Activated CD4-positive, alpha-beta T cell treated with anti-CD3 and anti-CD28 coated beads, Interleukin-2, amount 10 ng/mL, durations not matched to agents 7 days and 5 days (primary cell): ENCODE measurements around the gene TMEM45B. TPM values are rescaled to one million over a fixed set of nuclear protein-coding genes. Genes with fewer than 3 reads are reported as not detected.
A peak's percentile ranks its signal among the peaks of the same experiment; 100 is the strongest.
"Not testable (repeated sequence)": the region's sequence is repeated elsewhere in the genome, so short reads cannot be mapped to it uniquely, and the experiment has no call there.

ENCODE experiments used
- CTCF ChIA-PET: fragments of 350-600 bp; sonication (Branson Sonifier 250); formaldehyde crosslinking; loops from one replicate; lab custom pipeline; 2021; ENCODE audit warnings: antibody characterized with exemption; lab: Charles Lee
- POLR2A ChIA-PET: fragments of 350-600 bp; sonication (Branson Sonifier 250); formaldehyde crosslinking; loops from one replicate; lab custom pipeline; 2021; ENCODE audit warnings: antibody characterized with exemption; lab: Charles Lee
- DNase-seq: peaks from one replicate; pipeline ENCODE4 v3.0.0-alpha.2; 2020
- H3K27ac Mint-ChIP-seq: one replicate; pipeline ENCODE4 v1.8.0; 2021; ENCODE audit warnings: mild to moderate bottlenecking, moderate library complexity, mixed read lengths
- H3K27me3 Mint-ChIP-seq: one replicate; pipeline ENCODE4 v1.8.0; 2021; ENCODE audit warnings: mixed read lengths
- H3K36me3 Mint-ChIP-seq: one replicate; pipeline ENCODE4 v1.8.0; 2021; ENCODE audit warnings: low read depth, mixed read lengths
- H3K4me1 Mint-ChIP-seq: one replicate; pipeline ENCODE4 v1.8.0; 2021; ENCODE audit warnings: mixed read lengths
- H3K4me3 Mint-ChIP-seq: one replicate; pipeline ENCODE4 v1.8.0; 2021; ENCODE audit warnings: mild to moderate bottlenecking, moderate library complexity, mixed read lengths
- H3K9me3 Mint-ChIP-seq: one replicate; pipeline ENCODE4 v1.8.0; 2021; ENCODE audit warnings: mixed read lengths
- total RNA-seq, 2 experiments: library from RNA; stranded (reverse); gene quantifications; one replicate each; pipeline ENCODE4 v1.2.3, GENCODE V29; 2021

The TMEM45B gene
- total RNA-seq, 2 experiments from 2014 or later = 0.84 to 0.94 TPM

DNA sequence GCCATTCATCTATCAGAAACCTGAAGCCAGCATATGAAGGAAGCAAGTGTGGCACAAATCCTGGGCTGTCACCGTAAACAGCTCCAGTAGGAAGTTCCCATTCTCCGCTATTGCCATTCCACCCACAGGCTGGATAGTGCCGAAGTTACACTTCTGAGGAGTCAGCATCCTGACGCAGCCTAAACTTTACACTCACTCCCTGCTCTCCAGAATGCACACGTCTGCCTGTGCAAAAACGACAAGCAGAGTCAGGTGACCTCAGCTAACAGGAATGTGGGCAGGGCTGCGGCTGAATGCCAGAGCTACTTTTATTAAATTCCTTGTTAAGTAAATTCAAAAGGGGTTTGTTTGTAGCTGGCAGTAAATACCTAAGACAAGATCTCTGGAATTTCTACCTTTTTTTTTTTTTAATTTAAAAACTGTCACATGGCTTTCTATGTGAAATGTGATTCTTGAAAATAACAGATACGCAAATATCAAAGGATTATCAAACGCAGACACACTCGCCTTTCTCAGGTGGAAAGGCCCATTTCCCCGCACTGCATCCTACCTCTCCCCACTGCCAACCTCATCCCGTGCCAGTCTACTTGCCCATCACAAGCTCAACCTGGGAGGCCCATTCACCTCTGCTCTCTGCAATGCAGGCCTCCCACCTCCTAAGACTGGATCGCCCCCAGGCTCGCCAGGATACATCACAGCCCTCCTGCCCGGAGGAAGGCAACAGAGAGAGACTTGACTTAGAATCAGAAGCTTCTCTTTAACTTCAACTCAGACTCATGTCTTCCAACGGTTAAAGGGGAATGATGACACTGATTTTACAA lies 46.3 kb downstream of the TMEM45B start:
- ChIA-PET POLR2A (no interaction called here), CTCF (interaction anchor here (0.7 to 5.2 kb wide), 2 partner anchors 12 to 402 kb away, joined by 3 to 13 read pairs; no protein-coding TSS in a partner anchor)
- no peaks in the 10 kb centered on the region for H3K9me3 Mint-ChIP-seq
- H3K4me1 Mint-ChIP-seq = peaks cover 57% of the 10 kb centered on the region
- H3K4me3 Mint-ChIP-seq = no peak overlapping the region
- peak overlapping the region; percentile 92 for H3K27ac Mint-ChIP-seq
- no peak for DNase-seq
- H3K36me3 Mint-ChIP-seq = peaks cover 77% of the 10 kb centered on the region
- H3K27me3 Mint-ChIP-seq = no peaks in the 10 kb centered on the region

DNA sequence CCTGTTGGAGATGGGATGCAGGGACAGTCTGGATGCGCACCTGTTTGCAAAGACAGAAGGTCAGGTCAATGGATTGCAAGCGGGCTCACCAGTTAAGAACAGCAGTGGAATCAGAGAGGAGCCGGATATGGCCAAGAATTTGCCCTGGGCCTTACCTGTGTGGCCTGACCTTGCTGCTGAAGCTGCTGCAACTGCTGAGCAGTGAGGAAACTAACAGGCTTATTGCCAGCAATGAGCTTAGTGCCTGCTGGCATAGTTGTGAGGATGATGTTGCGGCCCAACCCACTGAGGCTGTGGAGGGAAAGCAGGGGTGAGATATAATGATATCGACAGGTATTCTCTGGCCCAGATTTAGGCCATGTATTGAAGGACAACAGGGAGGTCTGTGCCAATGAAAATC lies 49.2 kb downstream of the TMEM45B start:
- Mint-ChIP-seq H3K27me3 (no peaks in the 10 kb centered on the region), H3K9me3 (no peaks in the 10 kb centered on the region), H3K27ac (no peak overlapping the region), H3K4me1 (peaks cover 41% of the 10 kb centered on the region), H3K36me3 (peaks cover 79% of the 10 kb centered on the region), H3K4me3 (no peak overlapping the region)
- DNase-seq = no peak
- ChIA-PET POLR2A (no interaction called here), CTCF (interaction anchor here (2.8 to 5.2 kb wide), 2 partner anchors 9 to 11 kb away, joined by 12 to 13 read pairs; no protein-coding TSS in a partner anchor)

GRCh38 chr11:129865701-129866100 lies 50.1 kb downstream of the TMEM45B start:
- ChIA-PET CTCF (interaction anchor here (2.8 to 5.2 kb wide), 2 partner anchors 8 to 12 kb away, joined by 12 to 13 read pairs; no protein-coding TSS in a partner anchor), POLR2A (no interaction called here)
- H3K27me3 Mint-ChIP-seq = no peaks in the 10 kb centered on the region
- peak overlapping the region; percentile 4 for H3K27ac Mint-ChIP-seq
- H3K36me3 Mint-ChIP-seq = peaks cover 79% of the 10 kb centered on the region
- peak; percentile 17 for DNase-seq
- no peak overlapping the region for H3K4me3 Mint-ChIP-seq
- peaks cover 35% of the 10 kb centered on the region for H3K4me1 Mint-ChIP-seq
- no peaks in the 10 kb centered on the region for H3K9me3 Mint-ChIP-seq

DNA sequence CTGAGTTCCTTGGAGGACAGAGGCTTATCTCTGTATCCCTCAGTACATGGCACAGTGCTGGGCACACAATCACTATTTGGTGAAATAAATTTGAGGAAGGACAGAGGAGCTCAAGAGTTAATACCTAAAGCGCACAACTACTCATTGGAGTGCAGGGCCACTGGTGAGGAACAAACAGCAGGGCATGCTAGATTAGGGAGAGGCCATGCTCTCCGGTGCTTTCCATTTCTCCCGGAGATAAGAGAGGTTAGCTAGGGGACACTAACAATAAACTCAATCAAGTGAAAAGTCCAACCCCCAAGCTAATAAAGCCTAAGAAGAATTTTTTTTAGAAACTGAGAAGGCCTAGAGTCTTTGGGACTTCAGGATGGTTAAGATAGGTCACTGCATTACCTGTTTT lies 50.7 kb downstream of the TMEM45B start:
- Mint-ChIP-seq H3K4me1 (peaks cover 29% of the 10 kb centered on the region), H3K27me3 (no peaks in the 10 kb centered on the region), H3K9me3 (no peaks in the 10 kb centered on the region), H3K27ac (peak overlapping the region; percentile 4), H3K4me3 (no peak overlapping the region), H3K36me3 (peaks cover 78% of the 10 kb centered on the region)
- ChIA-PET POLR2A (no interaction called here), CTCF (interaction anchor here (5.2 kb wide), 1 partner anchor 8 kb away, joined by 13 read pairs; no protein-coding TSS in a partner anchor)
- DNase-seq = no peak

DNA sequence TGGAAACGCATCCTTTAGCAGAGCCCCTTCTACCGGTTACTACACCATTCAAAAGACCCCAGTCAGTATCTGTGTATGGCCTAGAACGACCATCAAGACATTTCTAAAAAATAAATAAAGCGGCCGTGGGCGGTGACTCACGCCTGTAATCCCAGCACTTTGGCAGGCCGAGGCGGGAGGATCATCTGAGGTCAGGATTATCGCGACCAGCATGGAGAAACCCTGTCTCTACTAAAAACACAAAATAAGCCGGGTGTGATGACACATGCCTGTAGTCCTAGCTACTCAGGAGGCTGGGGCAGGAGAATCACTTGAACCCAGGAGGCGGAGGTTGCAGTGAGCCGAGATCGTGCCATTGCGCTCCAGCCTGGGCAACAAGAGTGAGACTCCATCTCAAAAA lies 53.0 kb downstream of the TMEM45B start:
- H3K27me3 Mint-ChIP-seq, H3K9me3 Mint-ChIP-seq, DNase-seq, H3K4me3 Mint-ChIP-seq, H3K27ac Mint-ChIP-seq, CTCF ChIA-PET, POLR2A ChIA-PET: not testable (repeated sequence)
- Mint-ChIP-seq H3K4me1 (peaks cover 17% of the 10 kb centered on the region), H3K36me3 (peaks cover 79% of the 10 kb centered on the region)

DNA sequence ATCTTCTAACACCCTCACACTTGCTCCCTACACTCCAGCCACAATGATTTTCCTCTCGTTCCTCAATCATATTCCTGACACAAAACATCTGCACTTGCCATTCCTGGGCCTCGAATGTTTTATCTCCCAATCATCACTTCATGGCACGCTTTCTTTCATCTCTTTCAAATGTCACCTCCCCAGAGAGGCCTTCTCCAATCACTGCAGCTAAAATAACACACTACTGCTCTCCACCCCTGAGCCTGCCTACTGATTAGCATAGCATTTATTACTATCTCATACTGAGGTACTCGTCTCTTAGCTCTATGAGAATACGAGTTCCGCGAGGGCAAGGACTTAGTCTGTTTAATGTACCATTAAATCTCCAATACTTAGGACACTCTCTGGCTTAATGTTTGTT lies 56.3 kb downstream of the TMEM45B start:
- H3K27me3 Mint-ChIP-seq = no peaks in the 10 kb centered on the region
- H3K4me3 Mint-ChIP-seq = no peak overlapping the region
- H3K4me1 Mint-ChIP-seq = peaks cover 5% of the 10 kb centered on the region
- POLR2A ChIA-PET = no interaction called here
- H3K9me3 Mint-ChIP-seq = no peaks in the 10 kb centered on the region
- DNase-seq = no peak
- H3K36me3 Mint-ChIP-seq = peaks cover 66% of the 10 kb centered on the region
- H3K27ac Mint-ChIP-seq = no peak overlapping the region
- CTCF ChIA-PET = interaction anchor here (0.7 to 1.0 kb wide), 2 partner anchors 10 to 16 kb away, joined by 3 to 5 read pairs; no protein-coding TSS in a partner anchor

DNA sequence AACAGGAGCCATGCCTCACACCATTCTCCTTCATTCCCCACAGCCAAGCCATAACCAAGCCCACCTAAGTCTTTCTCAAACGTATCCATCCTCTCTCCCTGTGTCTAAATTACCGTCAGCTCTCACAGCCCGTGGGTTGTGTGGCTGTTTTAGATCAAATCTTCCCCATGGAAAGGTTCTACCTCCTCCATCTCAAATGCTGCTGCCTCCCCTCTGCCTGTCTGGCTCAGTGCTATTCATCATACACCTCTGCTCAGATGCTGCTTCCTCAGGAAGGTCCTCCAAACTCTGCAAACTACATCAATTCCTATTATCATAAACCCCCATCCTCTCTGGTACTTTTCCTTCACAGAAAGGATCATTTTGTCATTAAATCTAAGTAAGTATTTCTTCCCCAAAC lies 64.7 kb downstream of the TMEM45B start:
- POLR2A ChIA-PET = no interaction called here
- Mint-ChIP-seq H3K27ac (no peak overlapping the region), H3K27me3 (no peaks in the 10 kb centered on the region), H3K9me3 (no peaks in the 10 kb centered on the region), H3K4me3 (no peak overlapping the region), H3K4me1 (no peaks in the 10 kb centered on the region), H3K36me3 (peaks cover 73% of the 10 kb centered on the region)
- CTCF ChIA-PET = no interaction called here
- no peak for DNase-seq

- Mint-ChIP-seq H3K36me3 (peaks cover 78% of the 10 kb centered on the region), H3K27me3 (no peaks in the 10 kb centered on the region), H3K4me1 (no peaks in the 10 kb centered on the region), H3K27ac (no peak overlapping the region), H3K4me3 (no peak overlapping the region), H3K9me3 (no peaks in the 10 kb centered on the region)
- DNase-seq = peak; percentile 59
- ChIA-PET CTCF (interaction anchor here (0.9 to 1.8 kb wide), 3 partner anchors 10 to 31 kb away, joined by 4 to 5 read pairs (median 4); no protein-coding TSS in a partner anchor), POLR2A (no interaction called here)
Measured at GRCh38 chr11:129881570-129882170, 66.0 kb downstream of the TMEM45B start.

DNA sequence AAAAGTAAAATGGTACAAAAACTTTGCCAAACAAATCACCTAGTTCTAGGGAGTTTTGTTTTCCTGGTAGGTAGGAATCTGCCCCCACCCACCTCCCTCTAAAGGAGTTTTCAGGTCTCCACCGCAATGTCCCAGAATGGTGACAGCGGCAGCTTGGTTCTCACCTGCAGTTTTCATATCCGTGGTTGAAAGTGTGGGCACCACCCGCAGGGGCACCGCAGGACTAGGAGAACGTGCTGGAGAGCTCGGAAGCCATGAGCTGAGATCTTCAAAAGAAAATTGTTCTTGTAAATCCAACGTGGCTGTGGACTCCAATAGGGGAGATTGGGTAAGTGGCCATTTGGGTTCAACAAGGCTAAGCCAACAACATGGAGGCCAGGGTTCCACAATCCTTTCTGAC lies 68.9 kb downstream of the TMEM45B start:
- POLR2A ChIA-PET = no interaction called here
- Mint-ChIP-seq H3K27me3 (no peaks in the 10 kb centered on the region), H3K9me3 (no peaks in the 10 kb centered on the region), H3K27ac (no peak overlapping the region), H3K4me3 (no peak overlapping the region), H3K4me1 (peaks cover 24% of the 10 kb centered on the region), H3K36me3 (peaks cover 81% of the 10 kb centered on the region)
- CTCF ChIA-PET = interaction anchor here (0.6 kb wide), 1 partner anchor 399 kb away, joined by 5 read pairs; no protein-coding TSS in a partner anchor
- DNase-seq = no peak

DNA sequence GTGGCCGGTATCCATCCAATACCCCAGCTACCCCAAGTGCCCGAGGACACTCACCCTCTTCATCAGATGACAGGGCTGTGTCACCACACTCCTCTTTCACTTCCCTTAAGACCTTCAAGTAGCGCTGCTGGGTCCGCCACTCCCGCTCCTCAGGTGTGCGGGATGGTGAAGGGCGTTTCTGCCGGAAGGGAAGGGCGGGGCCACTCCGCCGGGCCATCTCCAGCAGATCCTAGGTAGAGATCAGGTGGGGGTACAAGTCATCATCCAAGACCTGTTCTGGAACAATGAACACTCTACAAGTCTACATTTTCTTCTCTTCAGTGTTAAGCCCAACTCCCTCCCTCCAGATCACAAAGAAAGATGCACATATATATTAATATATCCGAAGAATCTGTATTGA lies 69.7 kb downstream of the TMEM45B start:
- DNase-seq = no peak
- Mint-ChIP-seq H3K9me3 (no peaks in the 10 kb centered on the region), H3K27me3 (no peaks in the 10 kb centered on the region), H3K4me3 (no peak overlapping the region), H3K27ac (no peak overlapping the region), H3K4me1 (peaks cover 28% of the 10 kb centered on the region), H3K36me3 (peaks cover 85% of the 10 kb centered on the region)
- ChIA-PET POLR2A (no interaction called here), CTCF (interaction anchor here (0.6 kb wide), 1 partner anchor 51 kb away, joined by 3 read pairs; no protein-coding TSS in a partner anchor)

GRCh38 chr11:129888451-129888850 lies 72.8 kb downstream of the TMEM45B start:
- Mint-ChIP-seq H3K9me3 (no peaks in the 10 kb centered on the region), H3K36me3 (peaks cover 75% of the 10 kb centered on the region), H3K27me3 (no peaks in the 10 kb centered on the region), H3K27ac (peak overlapping the region; percentile 82), H3K4me3 (no peak overlapping the region), H3K4me1 (peaks cover 46% of the 10 kb centered on the region)
- ChIA-PET CTCF (interaction anchor here (0.6 to 1.5 kb wide), 4 partner anchors 11 to 244 kb away, joined by 3 read pairs; no protein-coding TSS in a partner anchor), POLR2A (no interaction called here)
- DNase-seq = peak; percentile 61

- ChIA-PET POLR2A (no interaction called here), CTCF (interaction anchor here (1.3 kb wide), 1 partner anchor 20 kb away, joined by 4 read pairs; no protein-coding TSS in a partner anchor)
- Mint-ChIP-seq H3K36me3 (peaks cover 34% of the 10 kb centered on the region), H3K27ac (peak overlapping the region; percentile 90), H3K9me3 (no peaks in the 10 kb centered on the region), H3K4me1 (peaks cover 47% of the 10 kb centered on the region), H3K27me3 (peaks cover 2% of the 10 kb centered on the region), H3K4me3 (peak overlapping the region; percentile 91)
- no peak for DNase-seq
Measured at GRCh38 chr11:129894278-129895125, 78.9 kb downstream of the TMEM45B start.
